Measurements from ENCODE around the gene SAMHD1.
"Not testable (repeated sequence)": the region's sequence is repeated elsewhere in the genome, so short reads cannot be mapped to it uniquely, and the experiment has no call there.

Gene SAMHD1

GRCh38 chr20:36951979-36952738, 651 bp upstream of the SAMHD1 start:
- no peak for DNase-seq

GRCh38 chr20:36950414-36951197, 902 bp downstream of the SAMHD1 start:
- DNase-seq = peak; percentile 37

GRCh38 chr20:36941401-36941835, 10.1 kb downstream of the SAMHD1 start:
- DNase-seq = no peak

- no peak for DNase-seq
These were observed 14.1 kb downstream of the SAMHD1 start for GRCh38 chr20:36937402-36937770.

- not testable (repeated sequence) for DNase-seq
These were observed 14.6 kb downstream of the SAMHD1 start for GRCh38 chr20:36936761-36937401.

- no peak for DNase-seq
These were observed 15.2 kb downstream of the SAMHD1 start for GRCh38 chr20:36936341-36936740.

- not testable (repeated sequence) for DNase-seq
These were observed 17.9 kb downstream of the SAMHD1 start for GRCh38 chr20:36933571-36933970.

GRCh38 chr20:36932476-36933426, 18.8 kb downstream of the SAMHD1 start:
- DNase-seq = no peak

GRCh38 chr20:36932067-36932466, 19.4 kb downstream of the SAMHD1 start:
- DNase-seq = not testable (repeated sequence)

GRCh38 chr20:36929691-36930090, 21.8 kb downstream of the SAMHD1 start:
- no peak for DNase-seq

GRCh38 chr20:36929290-36929689, 22.2 kb downstream of the SAMHD1 start:
- no peak for DNase-seq

GRCh38 chr20:36927704-36928103, 23.8 kb downstream of the SAMHD1 start:
- no peak for DNase-seq

GRCh38 chr20:36926653-36927200, 24.8 kb downstream of the SAMHD1 start:
- no peak for DNase-seq

- no peak for DNase-seq
These were observed 26.3 kb downstream of the SAMHD1 start for GRCh38 chr20:36925234-36925633.

- DNase-seq = no peak
These were observed 27.1 kb downstream of the SAMHD1 start for GRCh38 chr20:36924167-36925045.

GRCh38 chr20:36920334-36920730, 31.2 kb downstream of the SAMHD1 start:
- no peak for DNase-seq

- peak; percentile 52 for DNase-seq
These were observed 31.7 kb downstream of the SAMHD1 start for GRCh38 chr20:36919715-36920333.

- no peak for DNase-seq
These were observed 33.6 kb downstream of the SAMHD1 start for GRCh38 chr20:36917943-36918342.

GRCh38 chr20:36917240-36917639, 34.3 kb downstream of the SAMHD1 start:
- DNase-seq = no peak

GRCh38 chr20:36916199-36916598, 35.3 kb downstream of the SAMHD1 start:
- no peak for DNase-seq

- no peak for DNase-seq
These were observed 42.9 kb downstream of the SAMHD1 start for GRCh38 chr20:36908603-36909002.
